Stimulated activated CD4-positive, alpha-beta T cell treated with anti-CD3 and anti-CD28 coated beads, Interleukin-1b, Interleukin-23, amount 100 ng/mL, for 1 hour (primary cell): ENCODE measurements around the gene ATG9B.
"Not testable (repeated sequence)": the region's sequence is repeated elsewhere in the genome, so short reads cannot be mapped to it uniquely, and the experiment has no call there.

Experiments used
- DNase-seq, 2 donors: peaks; one replicate each; pipeline ENCODE4 v3.0.0-alpha.2; 2020; ENCODE audit warnings: low read depth in 2 of 2

ATG9B gene

GRCh38 chr7:151059367-151060112, 35.2 kb upstream of the ATG9B start, which contains the start of gene SLC4A2:
Gene SLC4A2, plus strand, starts transcription at chr7:151059589. Its CDS starts 2,399 bp downstream, at chr7:151061988.
- DNase-seq = peak in 1 of 2 donors; percentile 53

GRCh38 chr7:151058781-151059366, 34.6 kb upstream of the ATG9B start:
- DNase-seq = no peak

DNA sequence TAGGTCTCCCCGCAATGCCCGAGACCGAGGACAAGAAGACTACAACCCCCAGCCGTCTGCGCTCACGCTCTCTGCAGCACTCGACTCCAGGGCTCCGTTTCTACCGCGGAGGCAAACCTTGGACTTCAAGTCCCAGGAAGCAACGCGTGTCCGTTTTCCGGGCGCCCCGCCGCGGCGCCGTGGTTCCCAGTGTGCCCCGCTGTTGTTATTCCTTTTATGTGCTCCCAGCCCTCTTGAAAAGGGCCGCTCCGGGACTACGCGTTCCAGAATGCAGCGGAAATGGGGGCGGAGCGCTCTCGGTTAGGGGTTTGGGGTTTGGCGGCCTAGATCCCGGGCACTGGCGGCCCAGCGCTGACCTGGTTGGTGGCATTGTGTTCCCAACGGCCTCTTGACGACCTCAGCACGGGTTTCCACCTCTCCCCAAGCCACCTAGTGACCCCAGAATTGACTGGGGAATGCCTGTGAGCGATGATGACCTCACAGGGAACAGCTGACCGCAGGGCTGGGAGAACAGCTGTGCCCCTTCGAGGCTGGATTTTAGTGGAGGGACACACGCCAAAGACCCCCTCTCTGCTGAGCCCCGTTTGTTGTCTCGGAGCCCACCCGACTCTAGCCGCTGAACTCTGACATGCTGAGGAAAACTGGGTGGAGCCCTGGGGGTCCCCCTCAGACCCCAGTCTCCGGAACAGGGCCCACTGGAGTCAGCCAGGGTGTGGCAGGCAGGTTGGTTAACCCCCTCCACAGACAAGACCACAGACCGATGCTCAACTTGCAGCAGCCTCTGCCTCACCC, 33.9 kb upstream of the ATG9B start:
- DNase-seq = peak; percentile 87 to 93

DNA sequence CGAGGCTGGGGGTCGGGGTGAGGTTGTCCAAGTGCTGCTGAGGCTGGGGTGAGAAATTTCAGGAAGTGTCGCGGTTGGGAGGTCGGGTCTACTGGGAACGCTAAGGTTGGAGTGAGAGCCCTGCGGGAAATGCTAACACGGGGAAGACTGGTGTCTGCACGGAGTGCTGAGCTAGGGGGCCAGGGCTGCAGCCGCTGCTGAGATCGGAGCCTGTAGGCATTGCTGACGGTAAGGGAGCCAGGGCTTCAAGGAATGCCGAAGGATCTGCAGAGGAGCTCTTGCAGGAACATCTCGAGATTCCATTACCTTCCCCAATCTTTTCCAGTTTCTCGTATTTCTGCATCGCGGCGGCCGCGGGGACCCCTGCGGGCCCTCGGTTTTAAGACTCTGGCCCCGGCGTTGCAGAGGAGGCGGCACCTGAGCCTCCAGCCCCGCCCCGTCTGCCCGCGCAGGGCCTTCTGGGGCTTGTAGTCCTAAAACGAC, 33.3 kb upstream of the ATG9B start, which contains the start of gene CDK5:
TSS of gene CDK5 (minus strand) at position 392 of the 483 bp plus-strand sequence. CDS start at position 343, 49 bp downstream.
- DNase-seq = no peak

GRCh38 chr7:151056666-151057505, 32.6 kb upstream of the ATG9B start:
- DNase-seq = no peak

DNA sequence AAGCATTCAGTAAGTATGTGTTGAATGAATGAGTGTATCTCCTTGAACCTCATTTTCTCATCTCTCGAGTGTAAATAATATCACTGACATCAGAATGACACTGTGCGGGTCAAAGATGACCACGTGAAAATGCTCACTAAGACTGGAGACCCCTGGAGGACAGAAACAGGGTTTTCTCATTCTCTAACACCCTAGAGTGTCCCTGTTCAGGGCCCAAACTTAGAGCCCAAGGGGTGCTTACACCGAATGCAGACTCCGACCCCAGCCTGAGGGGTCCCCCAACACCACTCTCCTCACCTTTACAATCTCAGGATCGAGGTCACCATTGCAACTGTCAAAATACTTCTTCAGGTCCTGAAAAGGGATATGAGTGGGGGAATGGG, 32.0 kb upstream of the ATG9B start:
- no peak for DNase-seq

DNA sequence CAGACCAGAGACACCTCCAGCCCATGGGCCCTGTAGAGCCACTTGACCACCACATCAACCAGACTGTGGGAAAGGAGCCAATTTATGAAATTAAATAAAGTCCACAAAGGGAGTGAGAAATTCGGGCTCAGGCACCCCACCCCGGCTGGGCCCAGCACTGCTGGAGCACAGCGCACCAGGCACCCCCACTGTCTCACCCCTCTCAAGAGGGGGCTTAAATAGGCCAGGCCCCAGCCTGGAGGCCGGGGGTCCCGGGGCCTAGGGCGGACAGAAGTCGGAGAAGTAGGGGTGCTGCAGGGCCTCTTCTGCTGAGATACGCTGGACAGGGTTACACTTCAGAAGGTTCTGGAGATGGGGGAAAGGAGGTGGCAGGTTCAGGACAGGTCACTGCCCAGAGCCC, 29.5 kb upstream of the ATG9B start:
- DNase-seq = no peak

DNA sequence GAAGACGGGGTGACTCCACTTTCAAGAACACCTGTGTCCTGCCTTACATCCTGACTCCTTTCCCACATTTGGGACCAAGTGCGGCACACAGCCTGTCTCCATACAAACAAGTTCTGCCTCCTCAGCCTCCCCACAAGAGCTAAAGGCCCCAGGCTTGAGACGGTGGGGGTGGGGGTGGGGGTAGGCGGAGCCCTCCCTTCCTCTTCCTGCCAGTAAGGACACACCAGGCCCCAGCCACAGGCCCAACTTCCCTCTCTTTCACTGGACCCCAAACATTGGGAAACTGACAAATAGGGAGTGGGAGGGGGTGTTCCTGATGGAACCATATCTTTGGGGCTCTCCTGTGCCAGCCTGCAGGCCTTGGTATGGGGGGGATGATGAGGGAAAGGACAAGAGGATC, 28.8 kb upstream of the ATG9B start:
- DNase-seq = no peak

GRCh38 chr7:151051108-151051507, 26.8 kb upstream of the ATG9B start:
- DNase-seq = no peak

DNA sequence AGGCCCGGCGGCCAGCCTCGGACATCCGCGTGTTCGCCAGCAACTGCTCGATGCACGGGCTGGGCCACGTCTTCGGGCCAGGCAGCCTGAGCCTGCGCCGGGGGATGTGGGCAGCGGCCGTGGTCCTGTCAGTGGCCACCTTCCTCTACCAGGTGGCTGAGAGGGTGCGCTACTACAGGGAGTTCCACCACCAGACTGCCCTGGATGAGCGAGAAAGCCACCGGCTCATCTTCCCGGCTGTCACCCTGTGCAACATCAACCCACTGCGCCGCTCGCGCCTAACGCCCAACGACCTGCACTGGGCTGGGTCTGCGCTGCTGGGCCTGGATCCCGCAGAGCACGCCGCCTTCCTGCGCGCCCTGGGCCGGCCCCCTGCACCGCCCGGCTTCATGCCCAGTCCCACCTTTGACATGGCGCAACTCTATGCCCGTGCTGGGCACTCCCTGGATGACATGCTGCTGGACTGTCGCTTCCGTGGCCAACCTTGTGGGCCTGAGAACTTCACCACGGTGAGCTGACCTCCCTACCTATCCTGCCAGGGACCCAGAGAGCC, 24.7 kb upstream of the ATG9B start:
- no peak for DNase-seq

DNA sequence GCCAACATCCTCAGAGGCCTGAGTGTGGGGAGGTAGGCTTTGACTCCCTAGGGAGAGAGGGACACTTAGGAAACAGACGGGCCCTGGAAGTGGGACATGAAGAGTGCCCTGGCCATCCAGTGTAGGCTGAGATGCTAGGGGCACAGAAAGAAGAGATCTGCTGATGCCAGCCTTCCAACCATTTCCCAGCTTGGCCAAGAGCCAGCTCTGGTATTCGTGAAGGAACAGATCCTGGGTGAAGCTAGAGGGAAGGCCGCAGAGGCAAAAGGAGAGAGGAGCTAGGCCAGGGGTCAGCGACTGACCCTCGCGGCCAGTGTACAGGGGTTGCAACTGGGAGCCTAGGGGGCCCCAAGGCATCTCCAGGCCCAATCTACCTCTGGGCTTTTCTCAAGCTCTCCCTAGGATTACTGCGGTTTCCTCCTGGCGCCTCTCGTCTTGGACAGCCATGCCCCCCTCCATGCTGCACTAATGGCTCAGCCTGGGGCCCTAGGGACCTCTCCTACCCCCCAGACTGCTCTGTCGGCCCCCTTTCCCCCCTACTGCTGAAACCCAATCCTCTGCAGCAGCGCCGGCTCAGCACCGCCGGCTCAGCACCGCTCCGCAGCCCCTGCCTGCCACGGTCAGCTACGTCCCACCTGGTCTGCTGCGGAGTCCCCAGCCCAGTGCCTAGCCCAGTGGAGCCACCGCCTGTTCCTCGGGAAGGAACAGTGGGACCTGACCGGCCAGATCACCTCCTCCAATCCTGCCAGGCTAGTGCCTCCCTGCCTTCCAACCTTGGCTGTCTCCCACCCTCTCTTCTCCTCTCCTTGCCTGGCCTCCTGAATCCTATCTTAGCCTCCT, 23.9 kb upstream of the ATG9B start, which contains the start of gene ASIC3:
TSS of gene ASIC3 (plus strand) at position 556 of the 840 bp plus-strand sequence. CDS start 355 bp downstream, outside the sequence.
- DNase-seq = no peak

GRCh38 chr7:151046603-151047573, 22.6 kb upstream of the ATG9B start:
- no peak for DNase-seq

GRCh38 chr7:151045967-151046366, 21.7 kb upstream of the ATG9B start:
- no peak for DNase-seq

GRCh38 chr7:151045262-151045661, 21.0 kb upstream of the ATG9B start:
- DNase-seq = no peak

GRCh38 chr7:151043959-151044358, 19.7 kb upstream of the ATG9B start:
- DNase-seq = no peak

DNA sequence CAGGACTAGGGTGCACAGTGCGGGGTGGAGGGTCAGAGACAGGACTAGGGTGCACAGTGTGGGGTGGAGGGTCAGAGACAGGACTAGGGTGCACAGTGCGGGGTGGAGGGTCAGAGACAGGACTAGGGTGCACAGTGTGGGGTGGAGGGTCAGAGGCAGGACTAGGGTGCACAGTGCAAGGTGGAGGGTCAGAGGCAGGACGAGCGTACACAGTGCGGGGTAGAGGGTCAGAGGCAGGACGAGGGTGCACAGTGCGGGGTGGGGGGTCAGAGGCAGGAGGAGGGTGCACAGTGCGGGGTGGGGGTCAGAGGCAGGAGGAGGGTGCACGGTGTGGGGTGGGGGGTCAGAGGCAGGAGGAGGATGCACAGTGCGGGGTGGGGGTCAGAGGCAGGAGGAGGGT, 19.2 kb upstream of the ATG9B start:
- DNase-seq = not testable (repeated sequence)

DNA sequence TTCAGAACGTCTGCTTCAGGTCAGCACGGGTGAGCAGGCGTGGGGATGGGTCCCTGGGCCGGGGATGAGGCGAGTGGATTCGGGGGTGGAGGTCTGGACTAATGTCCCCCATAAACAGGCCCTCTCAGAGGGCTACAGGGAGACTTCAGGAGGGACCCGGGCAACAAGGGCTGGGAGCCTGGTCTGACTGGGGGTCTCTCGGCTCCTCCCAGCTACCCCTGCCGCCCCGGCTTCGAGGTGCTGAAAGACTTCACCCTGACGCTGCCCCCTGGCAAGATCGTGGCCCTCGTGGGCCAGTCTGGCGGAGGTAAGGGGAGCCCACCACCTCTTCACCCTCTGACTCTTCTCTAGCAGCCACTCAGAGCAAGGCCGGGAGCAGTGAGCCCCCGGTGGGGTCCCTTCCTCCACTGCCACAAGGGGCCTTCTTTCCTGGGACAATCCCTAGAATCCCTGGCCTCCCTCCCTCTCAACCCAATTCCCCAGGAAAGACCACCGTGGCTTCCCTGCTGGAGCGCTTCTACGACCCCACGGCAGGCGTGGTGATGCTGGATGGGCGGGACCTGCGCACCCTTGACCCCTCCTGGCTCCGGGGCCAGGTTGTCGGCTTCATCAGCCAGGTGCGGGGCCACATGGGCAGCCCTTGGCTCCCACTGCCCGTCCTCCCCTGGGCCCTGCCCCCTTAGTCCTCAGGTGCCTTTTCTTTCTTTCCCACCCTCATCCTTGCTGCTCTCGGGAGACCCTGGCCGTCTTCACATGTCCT, 16.5 kb upstream of the ATG9B start:
- DNase-seq = no peak
